ENCODE data around the gene SELENOS. TPM values are rescaled to one million over a fixed set of nuclear protein-coding genes. Genes with fewer than 3 reads are reported as not detected.

Gene SELENOS
- total and polyA plus RNA-seq, 9 of the 15 experiments (the other 6 are each of a cell fraction or from before 2014, with no cell fraction given), result 24.9 to 57.4 (median 47.9) TPM

- TF ChIP-seq THRA (IDR thresholded peaks at IDR 0.05) (no peak), ZFX (CRISPR knock-in tag; IDR thresholded peaks at IDR 0.05) (no peak), PRDM10 (IDR thresholded peaks at IDR 0.05; ENCODE audit: partially characterized antibody) (peak; percentile 46), HOXB6 (CRISPR knock-in tag; IDR thresholded peaks at IDR 0.05; ENCODE audit: borderline replicate concordance) (0 out of 2 replicates have a peak, but pooled peaks have one; percentile 24), ZNF717 (CRISPR knock-in tag; IDR thresholded peaks at IDR 0.05) (no peak), ZNF584 (CRISPR knock-in tag; IDR thresholded peaks at IDR 0.05; ENCODE audit: low read depth) (peak; percentile 65; the same call in 1 of the 2 replicates), JUNB (CRISPR knock-in tag; conservative IDR thresholded peaks at IDR 0.05) (peak; percentile 87), FOXJ2 (tag; IDR thresholded peaks at IDR 0.05) (peak; percentile 87), BRF2 (IDR thresholded peaks at IDR 0.05; ENCODE audit: borderline replicate concordance, insufficient read depth, insufficient read length) (no peak), ZSCAN32 (CRISPR knock-in tag; IDR thresholded peaks at IDR 0.05) (no peak), TBP (optimal IDR thresholded peaks at IDR 0.05; ENCODE audit: low read depth, low read length) (peak; percentile 21), ZBTB26 (CRISPR knock-in tag; IDR thresholded peaks at IDR 0.05) (no peak), SP2 (IDR thresholded peaks at IDR 0.05; ENCODE audit: extremely low read depth, low read depth, low read length, poor library complexity, severe bottlenecking) (no peak), RFX1 (IDR thresholded peaks at IDR 0.05) (no peak), SMARCE1 (IDR thresholded peaks at IDR 0.05) (peak; percentile 99), HDAC6 (IDR thresholded peaks at IDR 0.05; ENCODE audit: low read depth, low read length) (no peak), FOS (IDR thresholded peaks at IDR 0.05; ENCODE audit: extremely low read depth, insufficient read length) (no peak), ZNF707 (CRISPR knock-in tag; conservative IDR thresholded peaks at IDR 0.05) (no peak), ZNF282 (CRISPR knock-in tag; IDR thresholded peaks at IDR 0.05) (no peak), ZNF134 (CRISPR knock-in tag; conservative IDR thresholded peaks at IDR 0.05) (no peak), BMI1 (IDR thresholded peaks at IDR 0.05; ENCODE audit: low read length) (no peak)
Observed at GRCh38 chr15:101255615-101256241, 21.6 kb downstream of the SELENOS start (continued).

Data from K562 (cell line).